Stimulated activated CD4-positive, alpha-beta T cell treated with anti-CD3 and anti-CD28 coated beads, Interleukin-2, amount 100 ng/mL, for 4 hours (primary cell): Measurements from ENCODE around the gene FXN.
"Not testable (repeated sequence)": the region's sequence is repeated elsewhere in the genome, so short reads cannot be mapped to it uniquely, and the experiment has no call there.

Experiments
- DNase-seq: peaks from one replicate; pipeline ENCODE4 v3.0.0-alpha.2; 2020; ENCODE audit warnings: low read depth

Gene FXN

DNA sequence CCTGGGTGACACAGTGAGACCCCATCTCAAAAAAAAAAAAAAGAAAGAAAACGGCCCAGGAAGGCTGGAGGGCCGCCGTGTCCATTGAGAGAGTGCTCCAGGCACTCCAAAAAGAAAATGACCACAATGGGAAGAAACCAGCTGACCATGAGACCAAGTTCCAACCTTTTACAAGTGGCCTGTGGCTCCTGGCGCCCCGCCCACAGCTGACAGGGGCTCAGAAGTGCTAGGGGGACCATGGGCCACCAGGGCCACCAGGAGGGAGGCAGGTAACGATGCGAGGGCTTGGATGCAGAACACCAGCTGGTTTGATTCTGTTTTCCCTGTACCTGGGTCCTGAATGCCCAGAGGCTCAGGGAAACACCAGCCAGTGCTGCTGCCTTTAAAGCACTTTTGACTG is 34.6 kb downstream of the FXN start:
- DNase-seq = no peak

DNA sequence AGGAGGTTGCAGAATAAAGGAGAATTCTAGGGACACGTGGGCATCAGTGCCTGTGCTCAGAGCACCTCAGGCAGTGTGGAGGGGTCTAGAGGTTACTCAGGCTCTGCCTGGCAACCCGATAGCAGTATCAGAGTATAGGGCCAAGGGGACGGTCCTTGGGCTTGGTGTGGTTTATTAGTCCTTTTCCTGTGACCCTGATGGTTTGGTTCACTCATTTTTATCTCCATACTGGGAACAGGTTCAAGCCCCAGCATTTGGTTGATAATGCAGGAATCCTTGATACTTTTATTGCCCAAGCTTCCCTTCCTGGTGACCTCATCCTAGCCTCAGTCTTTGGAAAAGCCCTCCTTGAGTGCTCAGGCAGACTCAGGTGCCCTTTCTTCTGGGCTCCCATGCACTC is 35.5 kb downstream of the FXN start:
- DNase-seq = no peak

DNA sequence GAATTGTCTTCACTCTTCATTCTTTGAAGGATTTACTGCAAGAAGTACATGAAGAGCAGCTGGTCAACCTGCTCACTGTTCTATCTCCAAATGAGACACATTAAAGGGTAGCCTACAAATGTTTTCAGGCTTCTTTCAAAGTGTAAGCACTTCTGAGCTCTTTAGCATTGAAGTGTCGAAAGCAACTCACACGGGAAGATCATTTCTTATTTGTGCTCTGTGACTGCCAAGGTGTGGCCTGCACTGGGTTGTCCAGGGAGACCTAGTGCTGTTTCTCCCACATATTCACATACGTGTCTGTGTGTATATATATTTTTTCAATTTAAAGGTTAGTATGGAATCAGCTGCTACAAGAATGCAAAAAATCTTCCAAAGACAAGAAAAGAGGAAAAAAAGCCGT is 37.6 kb downstream of the FXN start:
- no peak for DNase-seq

GRCh38 chr9:69074801-69075200 is 39.2 kb downstream of the FXN start:
- DNase-seq = no peak

DNA sequence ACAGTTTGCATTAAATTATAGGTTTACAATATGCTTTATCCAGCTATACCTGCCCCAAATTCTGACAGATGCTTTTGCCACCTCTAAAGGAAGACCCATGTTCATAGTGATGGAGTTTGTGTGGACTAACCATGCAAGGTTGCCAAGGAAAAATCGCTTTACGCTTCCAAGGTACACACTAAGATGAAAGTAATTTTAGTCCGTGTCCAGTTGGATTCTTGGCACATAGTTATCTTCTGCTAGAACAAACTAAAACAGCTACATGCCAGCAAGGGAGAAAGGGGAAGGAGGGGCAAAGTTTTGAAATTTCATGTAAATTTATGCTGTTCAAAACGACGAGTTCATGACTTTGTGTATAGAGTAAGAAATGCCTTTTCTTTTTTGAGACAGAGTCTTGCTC is 41.0 kb downstream of the FXN start:
- DNase-seq = no peak

DNA sequence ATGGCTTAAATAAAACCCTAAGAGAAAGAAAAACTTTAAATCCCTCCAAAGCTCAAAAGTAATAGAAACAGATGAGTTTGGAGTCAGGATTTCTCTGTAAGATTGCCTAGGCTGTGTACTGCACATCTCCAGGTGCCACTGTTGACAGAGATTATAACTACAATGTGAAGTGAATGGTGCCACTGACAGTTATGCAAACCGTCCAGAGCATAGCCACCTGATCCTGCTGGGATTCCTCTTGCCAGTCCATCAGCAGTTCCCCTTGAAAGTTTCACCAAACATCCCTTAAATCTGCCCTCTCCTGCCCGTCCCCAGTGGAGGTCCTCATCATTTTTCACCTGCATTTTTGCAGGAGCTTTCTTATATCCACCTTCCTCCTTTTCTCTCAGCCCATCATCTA is 42.5 kb downstream of the FXN start:
- DNase-seq = no peak

- no peak for DNase-seq
Observed at GRCh38 chr9:69078581-69078980, 43.0 kb downstream of the FXN start.

DNA sequence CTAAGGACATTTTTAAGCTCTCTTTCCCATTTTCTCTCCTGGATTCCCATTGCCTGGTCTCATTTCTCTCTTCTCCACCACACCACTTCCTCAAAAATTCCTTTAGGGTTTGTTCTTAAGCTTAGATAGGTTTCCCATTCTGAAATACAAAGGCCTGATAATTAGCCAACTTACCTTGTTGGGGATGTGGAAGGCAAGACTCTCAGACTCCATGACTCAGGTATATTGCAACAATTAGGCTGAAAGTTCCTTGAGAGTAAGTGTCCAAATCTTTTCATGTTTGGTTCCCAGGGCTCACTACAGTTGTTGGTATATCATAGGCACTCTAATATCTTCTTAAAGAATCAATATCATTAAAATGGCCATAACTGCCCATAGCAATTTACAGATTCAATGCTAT is 43.6 kb downstream of the FXN start:
- no peak for DNase-seq

DNA sequence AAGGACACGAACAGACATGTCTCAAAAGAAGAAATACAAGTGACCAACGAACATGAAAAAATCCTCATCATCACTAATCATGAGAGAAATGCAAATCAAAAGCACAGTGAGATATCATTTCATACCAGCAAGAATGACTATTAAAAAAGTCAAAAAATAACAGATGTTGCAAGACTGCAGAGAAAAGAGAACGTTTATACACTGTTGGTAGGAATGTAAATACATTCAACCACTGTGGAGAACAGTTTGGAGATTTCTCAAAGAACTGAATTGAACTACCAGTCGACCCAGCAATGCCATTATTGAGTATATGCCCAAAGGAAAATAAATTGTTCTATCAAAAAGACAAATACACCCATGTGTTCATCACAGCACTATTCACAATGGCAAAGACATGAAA is 45.7 kb downstream of the FXN start:
- no peak for DNase-seq

DNA sequence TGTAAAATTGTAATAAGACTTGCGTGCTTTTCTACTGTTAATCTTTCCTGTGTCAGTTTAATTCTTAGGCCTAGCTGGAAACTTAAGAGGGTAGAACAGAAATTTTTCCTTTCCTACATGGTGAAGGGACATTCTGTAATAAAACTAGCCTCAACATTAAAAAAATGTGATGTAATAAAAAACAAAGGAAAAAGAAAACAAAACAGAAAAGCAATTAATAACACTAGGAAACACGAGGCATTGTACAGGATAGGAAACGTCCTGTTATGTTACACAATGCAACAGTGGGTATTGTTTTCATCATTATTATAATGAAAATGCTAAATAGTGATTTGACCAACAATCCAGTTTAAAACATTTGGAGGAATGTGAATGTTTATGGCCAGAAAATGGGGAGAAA is 47.8 kb downstream of the FXN start:
- no peak for DNase-seq

GRCh38 chr9:69085569-69086283 is 50.2 kb downstream of the FXN start:
- no peak for DNase-seq

GRCh38 chr9:69086312-69086711 is 50.8 kb downstream of the FXN start:
- no peak for DNase-seq

DNA sequence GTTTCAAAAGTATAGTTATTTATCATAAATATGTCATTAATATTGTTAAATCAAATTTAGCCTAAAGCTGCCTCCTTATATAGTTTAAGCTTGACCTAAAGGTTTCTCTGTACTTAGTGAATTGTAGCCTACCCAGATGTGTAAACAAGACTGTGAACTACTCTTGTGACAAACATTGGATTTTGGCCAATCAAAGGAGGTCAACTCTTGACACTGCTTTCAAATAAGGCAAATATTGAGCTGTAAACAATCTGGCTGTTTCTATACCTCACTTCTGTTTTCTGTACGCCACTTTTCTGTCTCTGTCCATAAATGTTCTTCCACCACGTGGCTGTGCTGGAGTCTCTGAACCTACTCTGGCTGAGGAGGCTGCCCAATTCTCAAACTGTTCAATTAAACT is 51.2 kb downstream of the FXN start:
- no peak for DNase-seq

- DNase-seq = no peak
Observed at GRCh38 chr9:69089082-69089481, 53.5 kb downstream of the FXN start.

GRCh38 chr9:69089491-69089890 is 53.9 kb downstream of the FXN start:
- no peak for DNase-seq

- DNase-seq = no peak
Observed at GRCh38 chr9:69090140-69090750, 54.7 kb downstream of the FXN start.

- DNase-seq = no peak
Observed at GRCh38 chr9:69090946-69091345, 55.4 kb downstream of the FXN start.

- DNase-seq = no peak
Observed at GRCh38 chr9:69093471-69094103, 58.0 kb downstream of the FXN start.

DNA sequence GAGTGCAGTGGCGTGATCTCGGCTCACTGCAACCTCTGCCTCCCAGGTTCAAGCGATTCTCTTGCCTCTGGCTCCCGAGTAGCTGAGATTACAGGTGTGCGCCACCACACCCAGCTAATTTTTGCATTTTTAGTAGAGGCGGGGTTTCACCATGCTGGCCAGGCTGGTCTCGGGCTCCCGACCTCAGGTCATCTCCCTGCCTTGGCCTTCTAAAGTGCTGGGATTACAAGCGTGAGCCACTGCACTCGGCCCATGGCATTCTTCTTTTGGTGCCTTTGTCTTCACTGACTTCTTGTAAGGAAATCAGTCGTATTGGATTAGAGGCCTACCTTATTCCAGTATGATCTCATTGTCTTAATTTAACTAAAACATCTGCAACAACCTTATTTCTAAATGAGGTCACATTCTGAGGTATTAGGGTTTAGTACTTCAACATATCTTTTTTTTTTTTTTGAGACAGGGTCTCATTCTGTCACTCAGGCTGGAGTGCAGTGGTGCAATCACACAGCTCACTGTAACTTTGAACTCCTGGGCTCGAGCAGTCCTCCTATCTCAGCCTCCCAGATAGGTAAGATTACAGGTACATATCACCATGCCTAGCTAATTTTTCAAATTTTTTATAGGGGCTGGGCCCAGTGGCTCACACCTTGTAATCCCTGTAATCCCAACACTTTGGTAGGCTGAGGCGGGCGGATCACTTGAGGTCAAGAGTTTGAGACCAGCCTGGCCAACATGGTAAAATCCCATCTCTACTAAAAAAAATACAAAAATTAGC is 59.0 kb downstream of the FXN start:
- DNase-seq = not testable (repeated sequence)

DNA sequence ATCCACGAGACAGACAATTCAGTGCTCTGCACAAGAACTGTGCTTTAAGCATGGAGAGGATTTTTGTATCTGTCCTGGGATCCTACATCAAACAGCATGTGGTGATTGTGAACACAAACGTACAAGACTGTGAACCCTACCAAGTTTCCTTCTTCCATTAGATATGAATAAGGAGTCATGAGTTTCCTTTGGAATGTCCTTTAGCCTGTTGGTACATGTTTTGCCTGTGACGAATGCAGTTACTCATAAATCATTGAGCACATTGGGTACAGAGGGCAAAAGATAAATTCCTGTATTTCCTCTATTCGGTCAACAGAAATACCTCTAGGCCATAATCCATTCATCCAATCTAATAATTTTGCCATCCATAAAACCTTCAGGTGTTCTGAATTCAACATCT is 61.5 kb downstream of the FXN start:
- no peak for DNase-seq

GRCh38 chr9:69097923-69098593 is 62.5 kb downstream of the FXN start:
- DNase-seq = no peak

GRCh38 chr9:69103348-69103996 is 67.9 kb downstream of the FXN start:
- DNase-seq = not testable (repeated sequence)
